ENCODE measurements around the gene IQCH. TPM values are rescaled to one million over a fixed set of nuclear protein-coding genes. Genes with fewer than 3 reads are reported as not detected.

Gene IQCH
- total and polyA plus RNA-seq, 9 of the 15 experiments (the other 6 are each of a cell fraction or from before 2014, with no cell fraction given) = 1.8 to 3.9 (median 2.7) TPM

GRCh38 chr15:67521029-67521782 is 266.6 kb downstream of the IQCH start, which contains the start of gene C15orf61 (continued):
- peak; percentile 95 for TF ChIP-seq ARID4B (CRISPR knock-in tag; IDR thresholded peaks at IDR 0.05)
- TF ChIP-seq, protein P1, sequence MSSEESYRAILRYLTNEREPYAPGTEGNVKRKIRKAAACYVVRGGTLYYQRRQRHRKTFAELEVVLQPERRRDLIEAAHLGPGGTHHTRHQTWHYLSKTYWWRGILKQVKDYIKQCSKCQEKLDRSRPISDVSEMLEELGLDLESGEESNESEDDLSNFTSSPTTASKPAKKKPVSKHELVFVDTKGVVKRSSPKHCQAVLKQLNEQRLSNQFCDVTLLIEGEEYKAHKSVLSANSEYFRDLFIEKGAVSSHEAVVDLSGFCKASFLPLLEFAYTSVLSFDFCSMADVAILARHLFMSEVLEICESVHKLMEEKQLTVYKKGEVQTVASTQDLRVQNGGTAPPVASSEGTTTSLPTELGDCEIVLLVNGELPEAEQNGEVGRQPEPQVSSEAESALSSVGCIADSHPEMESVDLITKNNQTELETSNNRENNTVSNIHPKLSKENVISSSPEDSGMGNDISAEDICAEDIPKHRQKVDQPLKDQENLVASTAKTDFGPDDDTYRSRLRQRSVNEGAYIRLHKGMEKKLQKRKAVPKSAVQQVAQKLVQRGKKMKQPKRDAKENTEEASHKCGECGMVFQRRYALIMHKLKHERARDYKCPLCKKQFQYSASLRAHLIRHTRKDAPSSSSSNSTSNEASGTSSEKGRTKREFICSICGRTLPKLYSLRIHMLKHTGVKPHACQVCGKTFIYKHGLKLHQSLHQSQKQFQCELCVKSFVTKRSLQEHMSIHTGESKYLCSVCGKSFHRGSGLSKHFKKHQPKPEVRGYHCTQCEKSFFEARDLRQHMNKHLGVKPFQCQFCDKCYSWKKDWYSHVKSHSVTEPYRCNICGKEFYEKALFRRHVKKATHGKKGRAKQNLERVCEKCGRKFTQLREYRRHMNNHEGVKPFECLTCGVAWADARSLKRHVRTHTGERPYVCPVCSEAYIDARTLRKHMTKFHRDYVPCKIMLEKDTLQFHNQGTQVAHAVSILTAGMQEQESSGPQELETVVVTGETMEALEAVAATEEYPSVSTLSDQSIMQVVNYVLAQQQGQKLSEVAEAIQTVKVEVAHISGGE (CRISPR knock-in tag; IDR thresholded peaks at IDR 0.05) = peak in 1 of 3 experiments; percentile 82; a peak in 2 of 6 replicates
- TF ChIP-seq HMGN3 (IDR thresholded peaks at IDR 0.05; ENCODE audit: borderline replicate concordance, extremely low read depth, insufficient read length, low read depth, low read length) = peak; percentile 32
- peak; percentile 84; the same call in 1 of the 2 replicates for TF ChIP-seq MYC (IDR thresholded peaks at IDR 0.05; ENCODE audit: low read depth, low read length)
- peak; percentile 93 for TF ChIP-seq MYC (CRISPR knock-in tag; IDR thresholded peaks at IDR 0.05; ENCODE audit: borderline replicate concordance, low read depth)
- TF ChIP-seq FOXK1 (CRISPR knock-in tag; IDR thresholded peaks at IDR 0.05; ENCODE audit: borderline replicate concordance) = peak; percentile 97
- TF ChIP-seq RAD51 (IDR thresholded peaks at IDR 0.05; ENCODE audit: borderline replicate concordance, low read depth) = peak; percentile 87
- TF ChIP-seq ZNF592 (IDR thresholded peaks at IDR 0.05) = peak; percentile 80

All from K562 (cell line).